ENCODE results near the gene LHFPL2. TPM values are rescaled to one million over a fixed set of nuclear protein-coding genes. Genes with fewer than 3 reads are reported as not detected.
A peak's percentile ranks its signal among the peaks of the same experiment; 100 is the strongest.

Gene LHFPL2
- total RNA-seq, 2 donors from 2014 or later, result 30.1 to 72.6 TPM

GRCh38 chr5:78577071-78577807 lies 71.3 kb downstream of the LHFPL2 start:
- no peaks in the 10 kb centered on the region for H3K9me3 ChIP-seq
- DNase-seq (ENCODE audit: low spot score) (no peak), ATAC-seq (ENCODE audit: insufficient number of reproducible peaks, low FRiP score, low read depth) (no peak)
- no peaks in the 10 kb centered on the region for H3K36me3 ChIP-seq
- peak overlapping the region; percentile 31 to 57 for H3K27ac ChIP-seq
- no peaks in the 10 kb centered on the region for H3K27me3 ChIP-seq (replicated peaks; ENCODE audit: insufficient read depth)
- peaks cover 24 to 59% of the 10 kb centered on the region in 2 donors for H3K4me1 ChIP-seq (ENCODE audit: control insufficient read depth in 1 of 2, low read depth in 2 of 2)
- H3K4me3 ChIP-seq, result no peak overlapping the region
- TF ChIP-seq CTCF (IDR thresholded peaks at IDR 0.05), result no peak

- Histone ChIP-seq H3K4me3 (no peak overlapping the region), H3K36me3 (no peaks in the 10 kb centered on the region), H3K27me3 (replicated peaks; ENCODE audit: insufficient read depth) (no peaks in the 10 kb centered on the region), H3K4me1 (ENCODE audit: control insufficient read depth in 1 of 2, low read depth in 2 of 2) (peaks cover 24 to 59% of the 10 kb centered on the region in 2 donors), H3K9me3 (no peaks in the 10 kb centered on the region), H3K27ac (peak overlapping the region; percentile 53 to 57)
- TF ChIP-seq CTCF (IDR thresholded peaks at IDR 0.05), result no peak
- no peak for DNase-seq (ENCODE audit: low spot score)
- no peak for ATAC-seq (ENCODE audit: insufficient number of reproducible peaks, low FRiP score, low read depth)
These were observed 72.2 kb downstream of the LHFPL2 start for GRCh38 chr5:78576376-78576775.

- ATAC-seq (ENCODE audit: insufficient number of reproducible peaks, low FRiP score, low read depth) (no peak), DNase-seq (ENCODE audit: low spot score) (no peak)
- Histone ChIP-seq H3K27ac (peak overlapping the region in 1 of 2 donors; percentile 10), H3K4me3 (no peak overlapping the region), H3K36me3 (no peaks in the 10 kb centered on the region), H3K4me1 (ENCODE audit: control insufficient read depth in 1 of 2, low read depth in 2 of 2) (peaks cover 24 to 65% of the 10 kb centered on the region in 2 donors), H3K9me3 (no peaks in the 10 kb centered on the region), H3K27me3 (replicated peaks; ENCODE audit: insufficient read depth) (no peaks in the 10 kb centered on the region)
- no peak for TF ChIP-seq CTCF (IDR thresholded peaks at IDR 0.05)
These were observed 73.8 kb downstream of the LHFPL2 start for GRCh38 chr5:78574731-78575161.

GRCh38 chr5:78574131-78574673 lies 74.4 kb downstream of the LHFPL2 start:
- H3K9me3 ChIP-seq, result no peaks in the 10 kb centered on the region
- no peak for ATAC-seq (ENCODE audit: insufficient number of reproducible peaks, low FRiP score, low read depth)
- no peak for DNase-seq (ENCODE audit: low spot score)
- peak overlapping the region; percentile 10 to 13 for H3K27ac ChIP-seq
- TF ChIP-seq CTCF (IDR thresholded peaks at IDR 0.05), result no peak
- no peaks in the 10 kb centered on the region for H3K36me3 ChIP-seq
- H3K27me3 ChIP-seq (replicated peaks; ENCODE audit: insufficient read depth), result no peaks in the 10 kb centered on the region
- H3K4me1 ChIP-seq (ENCODE audit: control insufficient read depth in 1 of 2, low read depth in 2 of 2), result peaks cover 26 to 70% of the 10 kb centered on the region in 2 donors
- H3K4me3 ChIP-seq, result no peak overlapping the region

- no peaks in the 10 kb centered on the region for H3K9me3 ChIP-seq
- no peak for DNase-seq (ENCODE audit: low spot score)
- no peak for TF ChIP-seq CTCF (IDR thresholded peaks at IDR 0.05)
- no peak for ATAC-seq (ENCODE audit: insufficient number of reproducible peaks, low FRiP score, low read depth)
- H3K4me1 ChIP-seq (ENCODE audit: control insufficient read depth in 1 of 2, low read depth in 2 of 2), result peaks cover 34 to 72% of the 10 kb centered on the region in 2 donors
- H3K36me3 ChIP-seq, result no peaks in the 10 kb centered on the region
- peak overlapping the region; percentile 17 to 21 for H3K27ac ChIP-seq
- no peaks in the 10 kb centered on the region for H3K27me3 ChIP-seq (replicated peaks; ENCODE audit: insufficient read depth)
- no peak overlapping the region for H3K4me3 ChIP-seq
These were observed 75.3 kb downstream of the LHFPL2 start for GRCh38 chr5:78573318-78573717.
